Astrocyte of the cerebellum (primary cell): ENCODE measurements around the gene MGLL.

ENCODE experiments used
- DNase-seq: peaks from one replicate; pipeline ENCODE4 v3.0.0-alpha.2; 2011; ENCODE audit warnings: low read depth
- H3K4me3 ChIP-seq: 2 replicates; pipeline ENCODE4 v1.5.1; 2011; ENCODE audit warnings: mild to moderate bottlenecking, low read depth, low read length, moderate library complexity
- in situ Hi-C: cut with HindIII; loops from 2 replicates; pipeline ENCODE4 v1.10.0; 2017; ENCODE audit warnings: low sequenced_read_pairs
- TF ChIP-seq, protein P1 (sequence below): IDR thresholded peaks from 2 replicates; pipeline ENCODE4 v1.5.1; 2012; ENCODE audit warnings: low read length, low read depth, moderate library complexity, mild to moderate bottlenecking; ENCODE audit errors: missing control alignments

The MGLL gene

DNA sequence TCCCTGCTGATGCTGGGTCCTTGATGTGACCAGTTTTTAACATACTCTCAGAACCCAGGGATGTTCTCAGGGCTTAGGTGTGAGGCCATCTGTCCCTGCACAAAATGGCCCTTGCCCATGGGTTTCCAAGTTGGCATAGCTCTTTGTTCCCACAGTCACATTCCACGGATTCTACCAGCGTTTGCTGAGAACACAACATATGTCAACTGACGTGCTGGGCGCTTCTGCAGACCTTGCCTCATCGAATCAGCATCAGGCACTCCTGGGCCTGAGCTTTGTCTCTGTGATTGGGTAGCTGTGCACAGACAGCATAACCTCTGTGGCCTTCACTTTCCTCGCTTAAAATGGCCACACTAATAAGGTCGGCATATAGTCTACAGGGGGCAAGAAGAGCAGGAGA lies 69.0 kb downstream of the MGLL start:
- H3K4me3 ChIP-seq, result no peak overlapping the region
- in situ Hi-C loops, result no loop called here
- TF ChIP-seq, protein P1, sequence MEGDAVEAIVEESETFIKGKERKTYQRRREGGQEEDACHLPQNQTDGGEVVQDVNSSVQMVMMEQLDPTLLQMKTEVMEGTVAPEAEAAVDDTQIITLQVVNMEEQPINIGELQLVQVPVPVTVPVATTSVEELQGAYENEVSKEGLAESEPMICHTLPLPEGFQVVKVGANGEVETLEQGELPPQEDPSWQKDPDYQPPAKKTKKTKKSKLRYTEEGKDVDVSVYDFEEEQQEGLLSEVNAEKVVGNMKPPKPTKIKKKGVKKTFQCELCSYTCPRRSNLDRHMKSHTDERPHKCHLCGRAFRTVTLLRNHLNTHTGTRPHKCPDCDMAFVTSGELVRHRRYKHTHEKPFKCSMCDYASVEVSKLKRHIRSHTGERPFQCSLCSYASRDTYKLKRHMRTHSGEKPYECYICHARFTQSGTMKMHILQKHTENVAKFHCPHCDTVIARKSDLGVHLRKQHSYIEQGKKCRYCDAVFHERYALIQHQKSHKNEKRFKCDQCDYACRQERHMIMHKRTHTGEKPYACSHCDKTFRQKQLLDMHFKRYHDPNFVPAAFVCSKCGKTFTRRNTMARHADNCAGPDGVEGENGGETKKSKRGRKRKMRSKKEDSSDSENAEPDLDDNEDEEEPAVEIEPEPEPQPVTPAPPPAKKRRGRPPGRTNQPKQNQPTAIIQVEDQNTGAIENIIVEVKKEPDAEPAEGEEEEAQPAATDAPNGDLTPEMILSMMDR, result no peak
- no peak for DNase-seq

DNA sequence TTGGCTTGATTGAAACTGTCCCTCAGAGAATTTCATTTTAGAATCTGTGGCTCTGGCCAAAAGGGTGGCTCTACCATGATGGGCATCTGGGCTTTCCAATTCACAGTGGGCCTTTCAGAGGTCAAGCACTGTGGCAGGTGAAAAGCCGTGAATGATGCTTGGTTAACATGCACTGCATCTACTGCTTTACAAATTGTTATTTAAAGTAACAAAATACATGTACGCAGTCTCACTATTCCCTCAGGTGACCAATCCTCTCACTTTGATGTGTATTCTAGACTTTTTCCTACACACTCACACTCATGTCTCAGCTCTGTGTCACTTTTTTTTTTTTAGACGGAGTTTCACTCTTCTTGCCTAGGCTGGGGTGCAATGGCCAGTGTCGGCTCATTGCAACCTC lies 70.5 kb downstream of the MGLL start:
- no peak for DNase-seq
- in situ Hi-C loops, result no loop called here
- TF ChIP-seq, protein P1, result no peak
- H3K4me3 ChIP-seq, result no peak overlapping the region

DNA sequence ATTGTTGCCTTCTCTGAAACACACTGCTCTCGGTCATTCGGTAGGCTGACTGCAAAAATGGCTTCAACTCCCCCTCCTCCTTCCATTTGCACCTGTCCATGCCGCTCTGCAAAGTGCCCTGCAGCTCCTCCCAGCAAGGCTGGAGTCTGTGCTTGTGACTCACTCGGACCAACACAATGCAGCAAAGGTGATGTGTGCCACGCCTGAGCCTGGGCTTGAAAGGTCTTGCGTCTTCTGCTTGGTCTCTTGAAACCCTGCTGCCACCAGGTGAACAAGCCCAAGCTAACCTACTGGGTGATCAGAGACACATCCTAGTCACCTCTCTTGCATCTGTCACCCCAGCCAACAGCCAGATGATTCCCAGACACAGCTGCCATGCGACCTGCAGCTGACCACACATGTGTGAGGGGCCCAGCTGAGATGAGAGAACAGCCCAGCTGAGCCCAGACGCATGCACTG lies 71.1 kb downstream of the MGLL start:
- in situ Hi-C loops, result no loop called here
- H3K4me3 ChIP-seq, result no peak overlapping the region
- DNase-seq, result no peak
- TF ChIP-seq, protein P1, result no peak

DNA sequence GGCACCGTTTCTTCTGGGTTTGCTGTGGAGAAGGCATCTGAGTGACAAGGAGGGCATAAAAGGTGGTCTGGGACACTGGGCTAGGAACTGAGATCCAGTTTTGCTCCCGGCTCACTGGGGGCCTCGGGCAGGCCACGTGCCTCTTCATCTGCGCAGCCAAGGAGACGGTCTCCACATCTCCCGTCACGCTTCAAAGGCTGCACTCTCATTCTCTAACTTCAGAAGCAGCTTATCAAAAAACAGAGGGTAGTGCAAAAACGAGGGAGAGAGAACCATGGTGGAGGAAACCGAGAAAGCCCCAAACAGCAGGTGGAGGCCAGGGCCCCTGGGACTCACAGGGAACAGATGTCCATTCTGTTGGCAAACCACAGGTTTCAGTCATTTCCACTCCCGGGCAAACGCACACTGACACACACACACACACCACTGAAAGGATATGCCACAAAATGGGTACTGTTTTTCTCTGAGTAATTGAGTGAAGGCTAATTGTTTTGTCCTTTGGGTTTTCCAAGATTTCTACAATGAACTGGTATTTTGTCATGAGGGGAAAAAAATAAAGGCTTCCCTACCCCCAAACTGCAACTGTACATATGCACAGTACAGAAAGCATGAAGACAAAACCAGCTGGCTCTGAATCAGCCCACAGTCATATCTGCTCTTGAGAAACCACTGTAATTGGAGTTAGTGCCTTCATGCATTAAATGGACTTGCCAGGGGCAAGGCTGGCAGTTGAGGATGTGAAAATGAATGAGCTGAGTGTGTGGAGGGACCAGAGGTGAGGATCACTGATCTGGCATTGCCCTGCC lies 71.9 kb downstream of the MGLL start:
- no peak overlapping the region for H3K4me3 ChIP-seq
- DNase-seq, result no peak
- TF ChIP-seq, protein P1, result no peak
- in situ Hi-C loops, result no loop called here

DNA sequence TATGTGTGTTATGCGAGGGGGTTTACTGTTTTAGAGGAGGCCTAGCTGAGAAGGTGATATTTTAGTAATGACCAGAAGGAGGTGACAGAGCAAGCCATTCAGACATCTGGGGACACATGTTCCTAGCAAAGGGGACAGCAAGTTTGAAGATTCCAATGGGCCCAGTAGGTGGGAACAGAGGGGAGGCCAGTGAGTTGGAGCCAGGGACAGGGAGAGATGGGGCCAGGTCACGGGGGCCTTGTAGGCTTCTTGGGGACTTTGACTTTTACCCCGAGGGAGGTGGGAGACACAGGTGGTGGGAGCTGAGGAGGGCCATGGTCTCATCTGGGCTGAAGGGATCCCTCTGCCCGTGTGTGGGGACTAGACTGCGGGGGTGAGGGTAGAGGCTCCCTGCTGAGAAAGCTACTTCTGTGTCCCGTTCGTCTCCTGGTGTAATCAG lies 72.5 kb downstream of the MGLL start:
- TF ChIP-seq, protein P1, result no peak
- in situ Hi-C loops, result no loop called here
- DNase-seq, result no peak
- no peak overlapping the region for H3K4me3 ChIP-seq

DNA sequence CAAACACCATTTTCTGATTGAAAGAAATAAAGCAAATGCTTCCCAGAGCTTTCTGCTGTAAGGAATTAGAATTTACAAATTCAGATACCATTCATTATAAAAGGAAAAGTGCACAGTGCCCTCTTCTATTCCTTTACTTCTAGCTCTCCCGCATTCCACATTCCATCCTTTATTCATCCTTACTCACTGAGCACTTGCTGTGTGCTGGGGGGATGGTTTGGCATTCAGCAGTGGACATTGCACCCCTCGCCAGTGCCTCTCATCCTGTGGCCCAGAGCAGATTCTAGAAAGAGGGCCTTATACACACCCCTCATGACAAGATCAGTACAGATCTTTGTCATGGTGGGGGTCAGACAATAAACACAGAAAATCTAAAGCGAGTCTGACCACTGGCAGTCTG lies 73.0 kb downstream of the MGLL start:
- H3K4me3 ChIP-seq, result no peak overlapping the region
- no peak for DNase-seq
- in situ Hi-C loops, result no loop called here
- TF ChIP-seq, protein P1, result no peak
